Measurements from ENCODE around the gene SPEG. TPM values are rescaled to one million over a fixed set of nuclear protein-coding genes. Genes with fewer than 3 reads are reported as not detected.

SPEG gene
- polyA plus RNA-seq, 3 donors: not detected

- H3K79me2 ChIP-seq (ENCODE audit: insufficient read depth, low read length): no peaks in the 10 kb centered on the region
- Mint-ChIP-seq H3K9me3 (peaks cover 0 to 2% (median 0%) of the 10 kb centered on the region in 7 donors), H3K27ac (peak overlapping the region in 1 of 7 donors; percentile 15), H3K27me3 (ENCODE audit: low read depth in 3 of 3) (peaks cover 25 to 31% (median 25%) of the 10 kb centered on the region in 3 donors), H3K4me1 (peaks cover 8% of the 10 kb centered on the region), H3K36me3 (no peaks in the 10 kb centered on the region), H3K4me3 (no peak overlapping the region)
- no peak overlapping the region for H3K4me3 ChIP-seq (replicated peaks in 1 of 3; ENCODE audit: low read depth in 2 of 3, low read length in 3 of 3)
- peaks cover 0 to 6% of the 10 kb centered on the region in 2 donors for H3K4me1 ChIP-seq (ENCODE audit: control insufficient read depth in 1 of 2, insufficient read depth in 2 of 2, low read length in 2 of 2)
- no peaks in the 10 kb centered on the region for H3K9me3 ChIP-seq (replicated peaks in 1 of 2; ENCODE audit: control insufficient read depth in 1 of 2, insufficient read depth in 1 of 2, low read length in 2 of 2)
- no peak overlapping the region for H2AFZ ChIP-seq (ENCODE audit: insufficient read depth, low read depth, low read length, poor library complexity, severe bottlenecking)
- H3K4me2 ChIP-seq (replicated peaks; ENCODE audit: extremely low read depth, low read length, poor library complexity, severe bottlenecking): no peak overlapping the region
- H3K36me3 ChIP-seq (replicated peaks in 1 of 2; ENCODE audit: control insufficient read depth in 1 of 2, insufficient read depth in 2 of 2, low read length in 2 of 2): no peaks in the 10 kb centered on the region
- H3K27ac ChIP-seq (ENCODE audit: low read depth in 1 of 2, low read length in 2 of 2): no peak overlapping the region
- DNase-seq: no peak
- TF ChIP-seq, protein P1, sequence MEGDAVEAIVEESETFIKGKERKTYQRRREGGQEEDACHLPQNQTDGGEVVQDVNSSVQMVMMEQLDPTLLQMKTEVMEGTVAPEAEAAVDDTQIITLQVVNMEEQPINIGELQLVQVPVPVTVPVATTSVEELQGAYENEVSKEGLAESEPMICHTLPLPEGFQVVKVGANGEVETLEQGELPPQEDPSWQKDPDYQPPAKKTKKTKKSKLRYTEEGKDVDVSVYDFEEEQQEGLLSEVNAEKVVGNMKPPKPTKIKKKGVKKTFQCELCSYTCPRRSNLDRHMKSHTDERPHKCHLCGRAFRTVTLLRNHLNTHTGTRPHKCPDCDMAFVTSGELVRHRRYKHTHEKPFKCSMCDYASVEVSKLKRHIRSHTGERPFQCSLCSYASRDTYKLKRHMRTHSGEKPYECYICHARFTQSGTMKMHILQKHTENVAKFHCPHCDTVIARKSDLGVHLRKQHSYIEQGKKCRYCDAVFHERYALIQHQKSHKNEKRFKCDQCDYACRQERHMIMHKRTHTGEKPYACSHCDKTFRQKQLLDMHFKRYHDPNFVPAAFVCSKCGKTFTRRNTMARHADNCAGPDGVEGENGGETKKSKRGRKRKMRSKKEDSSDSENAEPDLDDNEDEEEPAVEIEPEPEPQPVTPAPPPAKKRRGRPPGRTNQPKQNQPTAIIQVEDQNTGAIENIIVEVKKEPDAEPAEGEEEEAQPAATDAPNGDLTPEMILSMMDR (IDR thresholded peaks at IDR 0.05): no peak
- no CpG with 5 or more reads among the region's 10 CpGs for WGBS (ENCODE audit: insufficient coverage)
- intact Hi-C loops (cut with micrococcal nuclease): no loop called here
- peaks cover 13 to 23% of the 10 kb centered on the region in 2 donors for H3K27me3 ChIP-seq (ENCODE audit: control insufficient read depth in 2 of 2, insufficient read depth in 2 of 2, low read length in 2 of 2)
- H4K20me1 ChIP-seq (ENCODE audit: insufficient read depth, low read length): no peaks in the 10 kb centered on the region
- no peak overlapping the region for H3K9ac ChIP-seq (ENCODE audit: insufficient read depth, low read length, poor library complexity, severe bottlenecking)
Measured at GRCh38 chr2:219453671-219454590, 19.3 kb downstream of the SPEG start.

DNA sequence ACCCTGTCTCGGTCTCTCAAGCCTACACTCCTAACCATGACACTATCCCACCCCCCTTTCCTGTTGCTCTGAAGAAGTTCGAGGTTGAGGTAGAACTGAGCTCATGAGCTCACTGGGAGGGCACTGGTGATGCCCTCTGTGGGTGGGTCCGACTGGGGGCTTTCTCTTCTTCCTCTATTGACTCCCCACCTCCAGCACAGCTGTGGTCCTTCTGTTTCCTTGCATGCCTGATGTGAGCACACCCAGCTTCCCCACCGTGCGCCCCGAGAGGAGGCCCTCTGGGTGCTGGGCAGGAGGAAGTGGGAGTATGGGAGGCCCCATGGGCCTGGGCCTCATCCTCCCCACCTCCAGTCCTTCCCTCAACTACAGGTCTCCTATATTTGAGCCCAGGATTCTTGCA lies 20.9 kb downstream of the SPEG start:
- Histone ChIP-seq H3K27ac (ENCODE audit: low read depth in 1 of 2, low read length in 2 of 2) (no peak overlapping the region), H2AFZ (ENCODE audit: insufficient read depth, low read depth, low read length, poor library complexity, severe bottlenecking) (no peak overlapping the region), H3K79me2 (ENCODE audit: insufficient read depth, low read length) (no peaks in the 10 kb centered on the region), H3K4me1 (ENCODE audit: control insufficient read depth in 1 of 2, insufficient read depth in 2 of 2, low read length in 2 of 2) (peaks cover 0 to 6% of the 10 kb centered on the region in 2 donors), H3K4me3 (replicated peaks in 1 of 3; ENCODE audit: low read depth in 2 of 3, low read length in 3 of 3) (no peak overlapping the region), H3K9me3 (replicated peaks in 1 of 2; ENCODE audit: control insufficient read depth in 1 of 2, insufficient read depth in 1 of 2, low read length in 2 of 2) (no peaks in the 10 kb centered on the region), H3K36me3 (replicated peaks in 1 of 2; ENCODE audit: control insufficient read depth in 1 of 2, insufficient read depth in 2 of 2, low read length in 2 of 2) (no peaks in the 10 kb centered on the region), H3K4me2 (replicated peaks; ENCODE audit: extremely low read depth, low read length, poor library complexity, severe bottlenecking) (no peak overlapping the region), H3K27me3 (ENCODE audit: control insufficient read depth in 2 of 2, insufficient read depth in 2 of 2, low read length in 2 of 2) (peaks cover 1 to 7% of the 10 kb centered on the region in 2 donors), H4K20me1 (ENCODE audit: insufficient read depth, low read length) (no peaks in the 10 kb centered on the region), H3K9ac (ENCODE audit: insufficient read depth, low read length, poor library complexity, severe bottlenecking) (no peak overlapping the region)
- TF ChIP-seq, protein P1 (IDR thresholded peaks at IDR 0.05): no peak
- Mint-ChIP-seq H3K4me1 (peaks cover 8% of the 10 kb centered on the region), H3K27ac (peak overlapping the region in 1 of 7 donors; percentile 38), H3K4me3 (no peak overlapping the region), H3K27me3 (ENCODE audit: low read depth in 3 of 3) (peaks cover 13 to 17% (median 17%) of the 10 kb centered on the region in 3 donors), H3K9me3 (no peaks in the 10 kb centered on the region), H3K36me3 (no peaks in the 10 kb centered on the region)
- intact Hi-C loops (cut with micrococcal nuclease): loop anchor here in 1 of 2 donors (5.0 kb wide), 1 partner anchor 77 kb away; no protein-coding TSS in a partner anchor
- WGBS (ENCODE audit: insufficient coverage): no CpG with 5 or more reads among the region's 6 CpGs
- no peak for DNase-seq
